ENCODE results near the gene LRRC14B.
A peak's percentile ranks its signal among the peaks of the same experiment; 100 is the strongest.

LRRC14B gene

DNA sequence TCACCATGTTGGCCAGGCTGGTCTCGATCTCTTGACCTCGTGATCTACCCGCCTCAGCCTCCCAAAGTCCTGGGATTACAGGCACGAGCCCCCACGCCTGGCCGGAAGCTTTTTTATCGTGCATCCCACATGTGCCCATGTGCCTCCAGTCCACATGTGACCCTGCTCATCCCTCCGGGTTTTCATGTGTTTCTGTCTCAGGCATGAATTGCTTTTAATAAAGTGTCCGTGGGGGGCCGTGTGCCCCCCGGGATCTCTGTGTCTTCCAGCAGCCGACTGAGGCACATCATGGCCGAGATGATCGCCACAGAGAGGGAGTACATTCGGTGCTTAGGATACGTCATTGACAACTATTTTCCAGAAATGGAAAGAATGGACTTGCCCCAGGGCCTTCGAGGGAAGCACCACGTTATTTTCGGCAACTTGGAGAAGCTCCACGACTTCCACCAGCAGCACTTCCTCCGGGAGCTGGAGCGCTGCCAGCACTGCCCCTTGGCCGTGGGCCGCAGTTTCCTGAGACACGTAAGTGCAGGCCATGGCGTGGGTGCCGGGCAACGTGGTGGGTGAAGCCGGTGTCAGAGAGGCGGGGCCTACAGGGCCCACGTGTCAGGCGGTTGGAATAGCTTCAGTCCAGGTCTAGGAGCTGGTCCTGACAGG, 22.1 kb upstream of the LRRC14B start:
- H3K27ac ChIP-seq, result peak overlapping the region; percentile 99
- H3K36me3 ChIP-seq (replicated peaks), result no peaks in the 10 kb centered on the region
- DNase-seq, result peak; percentile 84
- no peaks in the 10 kb centered on the region for H3K27me3 ChIP-seq (replicated peaks)
- in situ Hi-C loops (cut with HindIII; ENCODE audit: low pct_ligation_motif_present, low sequenced_read_pairs), result no loop called here
- no peak overlapping the region for H3K4me3 ChIP-seq (ENCODE audit: low read depth, low read length)
- TF ChIP-seq, protein P1, sequence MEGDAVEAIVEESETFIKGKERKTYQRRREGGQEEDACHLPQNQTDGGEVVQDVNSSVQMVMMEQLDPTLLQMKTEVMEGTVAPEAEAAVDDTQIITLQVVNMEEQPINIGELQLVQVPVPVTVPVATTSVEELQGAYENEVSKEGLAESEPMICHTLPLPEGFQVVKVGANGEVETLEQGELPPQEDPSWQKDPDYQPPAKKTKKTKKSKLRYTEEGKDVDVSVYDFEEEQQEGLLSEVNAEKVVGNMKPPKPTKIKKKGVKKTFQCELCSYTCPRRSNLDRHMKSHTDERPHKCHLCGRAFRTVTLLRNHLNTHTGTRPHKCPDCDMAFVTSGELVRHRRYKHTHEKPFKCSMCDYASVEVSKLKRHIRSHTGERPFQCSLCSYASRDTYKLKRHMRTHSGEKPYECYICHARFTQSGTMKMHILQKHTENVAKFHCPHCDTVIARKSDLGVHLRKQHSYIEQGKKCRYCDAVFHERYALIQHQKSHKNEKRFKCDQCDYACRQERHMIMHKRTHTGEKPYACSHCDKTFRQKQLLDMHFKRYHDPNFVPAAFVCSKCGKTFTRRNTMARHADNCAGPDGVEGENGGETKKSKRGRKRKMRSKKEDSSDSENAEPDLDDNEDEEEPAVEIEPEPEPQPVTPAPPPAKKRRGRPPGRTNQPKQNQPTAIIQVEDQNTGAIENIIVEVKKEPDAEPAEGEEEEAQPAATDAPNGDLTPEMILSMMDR (IDR thresholded peaks at IDR 0.05; ENCODE audit: low read depth, low read length, missing control alignments), result no peak

DNA sequence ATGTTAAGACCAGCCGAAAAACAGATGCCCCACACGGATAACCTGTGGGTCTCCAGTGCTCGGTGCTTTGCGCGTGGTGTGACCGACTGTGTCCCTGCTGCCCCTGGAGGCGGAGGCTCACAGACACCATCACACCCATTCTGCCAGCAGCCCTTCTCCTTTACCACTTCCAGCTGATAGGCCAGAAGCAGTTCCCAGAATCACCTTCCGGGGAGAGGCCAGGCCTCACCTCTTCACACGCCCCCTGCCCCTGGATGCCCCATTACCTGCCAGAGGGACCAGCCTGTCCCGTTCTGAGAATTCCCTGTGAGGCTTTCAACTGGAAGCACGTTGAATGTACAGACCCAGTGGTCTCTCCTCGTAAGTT, 21.6 kb upstream of the LRRC14B start:
- Histone ChIP-seq H3K4me3 (ENCODE audit: low read depth, low read length) (no peak overlapping the region), H3K27ac (peak overlapping the region; percentile 99), H3K36me3 (replicated peaks) (no peaks in the 10 kb centered on the region), H3K27me3 (replicated peaks) (no peaks in the 10 kb centered on the region)
- in situ Hi-C loops (cut with HindIII; ENCODE audit: low pct_ligation_motif_present, low sequenced_read_pairs), result no loop called here
- TF ChIP-seq, protein P1 (IDR thresholded peaks at IDR 0.05; ENCODE audit: low read depth, low read length, missing control alignments), result no peak
- no peak for DNase-seq

DNA sequence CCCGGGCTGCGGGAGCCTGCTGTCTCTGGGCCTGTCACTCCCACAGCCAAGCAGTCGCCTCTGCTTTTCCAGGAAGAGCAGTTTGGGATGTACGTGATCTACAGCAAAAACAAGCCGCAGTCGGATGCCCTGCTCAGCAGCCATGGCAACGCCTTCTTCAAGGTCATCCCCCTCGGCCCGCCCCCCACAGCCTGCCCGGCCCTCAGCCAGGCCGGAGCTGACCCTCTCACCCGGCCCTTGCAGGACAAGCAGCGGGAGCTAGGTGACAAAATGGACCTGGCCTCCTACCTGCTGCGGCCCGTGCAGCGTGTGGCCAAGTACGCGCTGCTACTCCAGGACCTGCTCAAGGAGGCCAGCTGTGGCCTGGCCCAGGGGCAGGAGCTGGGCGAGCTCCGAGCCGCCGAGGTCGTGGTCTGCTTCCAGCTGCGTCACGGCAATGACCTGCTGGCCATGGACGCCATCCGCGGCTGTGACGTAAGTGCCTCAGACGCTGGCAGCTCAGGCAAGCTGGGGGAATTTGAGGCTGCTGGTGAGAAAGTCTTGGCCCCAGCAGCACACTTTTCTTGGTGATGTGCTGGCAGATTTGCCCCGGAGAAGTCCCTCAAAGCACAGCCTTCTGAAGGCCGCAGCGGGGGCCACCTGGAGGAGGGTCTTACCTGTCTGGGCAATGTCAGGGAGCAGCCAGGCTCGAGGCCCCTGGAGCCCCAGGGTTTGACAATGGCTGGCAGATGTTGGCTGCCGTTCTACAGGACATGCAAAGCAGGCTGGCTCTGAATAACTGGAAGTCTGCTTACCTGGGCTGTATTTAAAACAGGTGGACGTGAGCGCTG, 20.1 kb upstream of the LRRC14B start:
- Histone ChIP-seq H3K36me3 (replicated peaks) (no peaks in the 10 kb centered on the region), H3K27me3 (replicated peaks) (no peaks in the 10 kb centered on the region), H3K27ac (no peak overlapping the region), H3K4me3 (ENCODE audit: low read depth, low read length) (no peak overlapping the region)
- in situ Hi-C loops (cut with HindIII; ENCODE audit: low pct_ligation_motif_present, low sequenced_read_pairs), result no loop called here
- TF ChIP-seq, protein P1 (IDR thresholded peaks at IDR 0.05; ENCODE audit: low read depth, low read length, missing control alignments), result no peak
- DNase-seq, result no peak

DNA sequence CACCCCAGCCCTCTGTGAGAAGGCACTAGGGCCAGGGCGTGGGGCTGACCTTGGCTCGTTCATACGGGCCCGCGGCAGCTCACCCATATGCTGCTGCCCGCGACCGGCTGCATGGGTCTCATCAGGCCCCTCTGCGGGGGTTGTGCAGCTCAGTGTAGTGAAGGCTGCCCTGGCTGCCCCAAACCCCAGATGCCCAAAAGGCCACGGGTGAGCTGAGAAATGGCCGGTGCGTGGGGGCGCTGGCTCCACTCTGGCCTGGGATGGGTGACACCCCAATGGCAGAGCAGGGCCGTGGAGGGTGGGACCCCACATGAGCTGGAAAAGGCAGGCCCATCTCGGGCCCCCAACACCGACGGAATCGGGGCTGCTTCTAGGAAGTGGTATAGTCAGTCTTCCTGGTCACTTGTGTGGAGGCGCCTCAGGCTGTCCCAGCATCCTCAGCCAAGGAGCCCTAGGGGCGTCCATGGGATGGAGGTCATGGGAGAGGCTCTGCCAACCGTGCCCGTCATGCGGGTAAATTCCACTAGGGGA, 19.4 kb upstream of the LRRC14B start:
- TF ChIP-seq, protein P1 (IDR thresholded peaks at IDR 0.05; ENCODE audit: low read depth, low read length, missing control alignments), result no peak
- Histone ChIP-seq H3K36me3 (replicated peaks) (no peaks in the 10 kb centered on the region), H3K27me3 (replicated peaks) (no peaks in the 10 kb centered on the region), H3K27ac (no peak overlapping the region), H3K4me3 (ENCODE audit: low read depth, low read length) (no peak overlapping the region)
- in situ Hi-C loops (cut with HindIII; ENCODE audit: low pct_ligation_motif_present, low sequenced_read_pairs), result no loop called here
- no peak for DNase-seq

DNA sequence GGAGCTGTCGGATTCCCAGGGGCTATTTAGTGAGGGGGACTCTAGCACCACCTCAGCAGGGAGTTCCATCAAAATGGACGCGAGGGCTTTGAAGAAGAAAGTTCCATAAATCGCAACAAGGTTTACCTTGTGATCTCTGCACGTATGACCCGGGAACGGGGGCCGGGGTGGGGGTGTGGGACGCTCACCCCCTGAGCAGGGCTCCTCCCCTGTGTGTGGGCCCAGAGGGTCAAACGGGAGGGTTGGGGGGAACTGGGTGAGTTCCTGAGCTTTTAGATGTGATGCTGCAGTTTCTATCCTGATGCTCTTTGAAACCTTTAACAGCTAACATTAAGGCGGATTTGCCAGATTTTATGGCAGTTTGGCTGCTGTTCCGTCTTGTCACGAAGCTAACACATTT, 18.9 kb upstream of the LRRC14B start:
- H3K4me3 ChIP-seq (ENCODE audit: low read depth, low read length), result no peak overlapping the region
- H3K36me3 ChIP-seq (replicated peaks), result no peaks in the 10 kb centered on the region
- H3K27me3 ChIP-seq (replicated peaks), result no peaks in the 10 kb centered on the region
- no peak for DNase-seq
- H3K27ac ChIP-seq, result no peak overlapping the region
- in situ Hi-C loops (cut with HindIII; ENCODE audit: low pct_ligation_motif_present, low sequenced_read_pairs), result no loop called here
- TF ChIP-seq, protein P1 (IDR thresholded peaks at IDR 0.05; ENCODE audit: low read depth, low read length, missing control alignments), result no peak
